NB4 (cell line): Measurements from ENCODE around the gene HIC1.

Experiments
- DNase-seq: peaks from one replicate; pipeline ENCODE4 v3.0.0; 2010; ENCODE audit warnings: low read depth
- H3K4me3 ChIP-seq: one replicate; pipeline ENCODE4 v1.5.1; 2011; ENCODE audit warnings: mild to moderate bottlenecking, low read depth, low read length, moderate library complexity
- CTCF ChIP-seq: IDR thresholded peaks from one replicate; pipeline ENCODE4 v1.5.1; 2012; ENCODE audit warnings: low read depth, low read length
- MAX ChIP-seq: IDR thresholded peaks from 2 replicates; pipeline ENCODE4 v1.6.1; 2011; ENCODE audit warnings: low read depth, low read length
- MYC ChIP-seq: IDR thresholded peaks from 2 replicates; pipeline ENCODE4 v1.6.1; 2011; ENCODE audit warnings: low read depth, low read length
- POLR2A ChIP-seq: IDR thresholded peaks from 2 replicates; pipeline ENCODE4 v1.6.1; 2011; ENCODE audit warnings: mild to moderate bottlenecking; ENCODE audit not compliant: insufficient read length; ENCODE audit errors: extremely low read depth

Gene HIC1

GRCh38 chr17:2025622-2026309, 29.1 kb upstream of the HIC1 start:
- peak; percentile 34 for DNase-seq
- H3K4me3 ChIP-seq = no peak overlapping the region
- TF ChIP-seq CTCF (peak; percentile 23), MAX (no peak)

- TF ChIP-seq CTCF (no peak), MYC (no peak), POLR2A (no peak), MAX (no peak)
- no peak overlapping the region for H3K4me3 ChIP-seq
- no peak for DNase-seq
These were observed 27.2 kb upstream of the HIC1 start for GRCh38 chr17:2027528-2028233.

- TF ChIP-seq POLR2A = no peak
- TF ChIP-seq CTCF = no peak
- TF ChIP-seq MAX = no peak
- TF ChIP-seq MYC = no peak
- no peak for DNase-seq
- H3K4me3 ChIP-seq = no peak overlapping the region
These were observed 26.7 kb upstream of the HIC1 start for GRCh38 chr17:2028234-2028614.

GRCh38 chr17:2028737-2029136, 26.2 kb upstream of the HIC1 start:
- no peak for TF ChIP-seq MAX
- no peak for TF ChIP-seq POLR2A
- no peak for TF ChIP-seq CTCF
- no peak for TF ChIP-seq MYC
- no peak overlapping the region for H3K4me3 ChIP-seq
- DNase-seq = no peak

GRCh38 chr17:2029911-2030778, 24.8 kb upstream of the HIC1 start, which contains the start of gene DPH1:
TSS of gene DPH1 (plus strand) at chr17:2030153. CDS start at chr17:2030170, 17 bp downstream.
- no peak for TF ChIP-seq CTCF
- TF ChIP-seq MAX = peak; percentile 92
- TF ChIP-seq POLR2A = peak; percentile 55
- TF ChIP-seq MYC = peak; percentile 97
- peak; percentile 79 for DNase-seq

More at GRCh38 chr17:2029911-2030778, 24.8 kb upstream of the HIC1 start, which contains the start of gene DPH1:
- H3K4me3 ChIP-seq = peak within 1 kb of the TSS; percentile 79
